OCI-LY7 (cell line): Measurements from ENCODE around the gene SPO11. TPM values are rescaled to one million over a fixed set of nuclear protein-coding genes. Genes with fewer than 3 reads are reported as not detected.

ENCODE experiments used
- BruUV-seq: library from RNA; stranded (reverse); fragments of 400-500 nt; replicated peaks from 2 replicates; lab custom pipeline; 2021; lab: Mats Ljungman, UMichigan
- CTCF ChIA-PET: fragments of 300-600 bp; sonication (Branson Sonifier 250); formaldehyde crosslinking; loops from one replicate; lab custom pipeline; 2022; ENCODE audit warnings: antibody characterized with exemption; ENCODE audit not compliant: unreplicated experiment; lab: Charles Lee
- POLR2A ChIA-PET: fragments of 300-600 bp; sonication (Branson Sonifier 250); formaldehyde crosslinking; loops from one replicate; lab custom pipeline; 2022; ENCODE audit warnings: antibody characterized with exemption; lab: Charles Lee
- DNase-seq: peaks from one replicate; pipeline ENCODE4 v3.0.0-alpha.2; 2015; ENCODE audit warnings: low spot score
- H2AFZ ChIP-seq: fragments of 200-600 bp; sonication (generic), shearing (Covaris generic); 2 replicates; pipeline ENCODE4 v1.6.1; 2014; ENCODE audit warnings: mild to moderate bottlenecking, antibody characterized with exemption, low read length, moderate library complexity
- H3K27ac ChIP-seq: fragments of 200-600 bp; sonication (generic); 2 replicates; pipeline ENCODE4 v1.5.1; 2014; ENCODE audit warnings: mixed run types, low read depth, mild to moderate bottlenecking, moderate library complexity, low read length, inconsistent platforms; ENCODE audit not compliant: poor library complexity, severe bottlenecking
- H3K36me3 ChIP-seq: fragments of 200-600 bp; sonication (generic); 2 replicates; pipeline ENCODE4 v1.6.1; 2014; ENCODE audit warnings: mild to moderate bottlenecking, antibody characterized with exemption, low read length, moderate library complexity, mixed read lengths; ENCODE audit not compliant: insufficient read depth
- H3K4me1 ChIP-seq: fragments of 200-600 bp; sonication (generic); 2 replicates; pipeline ENCODE4 v1.5.1; 2014; ENCODE audit warnings: mild to moderate bottlenecking, low read length; ENCODE audit not compliant: insufficient read depth, poor library complexity, severe bottlenecking
- H3K4me2 ChIP-seq: fragments of 200-600 bp; sonication (generic); 2 replicates; pipeline ENCODE4 v1.6.1; 2014; ENCODE audit warnings: mild to moderate bottlenecking, low read length
- H3K4me3 ChIP-seq: fragments of 200-600 bp; sonication (generic); 2 replicates; pipeline ENCODE4 v1.5.1; 2014; ENCODE audit warnings: mild to moderate bottlenecking, low read depth, low read length; ENCODE audit not compliant: poor library complexity, severe bottlenecking
- H3K79me2 ChIP-seq: fragments of 200-600 bp; sonication (generic); 2 replicates; pipeline ENCODE4 v1.6.1; 2016; ENCODE audit warnings: low read depth, mild to moderate bottlenecking, low read length, moderate library complexity, mixed read lengths; ENCODE audit not compliant: insufficient read depth
- H3K9me2 ChIP-seq: fragments of 200-600 bp; sonication (generic); 2 replicates; pipeline ENCODE4 v1.6.1; 2016; ENCODE audit warnings: mild to moderate bottlenecking, low read length, mixed read lengths; ENCODE audit not compliant: insufficient read depth
- H3K9me3 ChIP-seq: fragments of 200-600 bp; sonication (generic); 2 replicates; pipeline ENCODE4 v1.6.1; 2014; ENCODE audit warnings: mild to moderate bottlenecking, mixed run types, low read length, mixed read lengths
- H4K20me1 ChIP-seq: fragments of 200-600 bp; sonication (generic); 2 replicates; pipeline ENCODE4 v1.6.1; 2014; ENCODE audit warnings: mild to moderate bottlenecking, antibody characterized with exemption, low read length, moderate library complexity, mixed read lengths; ENCODE audit not compliant: insufficient read depth
- CTCF ChIP-seq: fragments of 200-600 bp; sonication (generic); conservative IDR thresholded peaks from 2 replicates; pipeline ENCODE4 v1.5.1; 2014; ENCODE audit warnings: mild to moderate bottlenecking, antibody characterized with exemption, low read length, moderate library complexity, mixed read lengths
- EZH2phosphoT487 ChIP-seq: fragments of 200-600 bp; sonication (generic); IDR thresholded peaks from 2 replicates; pipeline ENCODE4 v1.6.1; 2018; ENCODE audit warnings: low read depth, borderline replicate concordance, mild to moderate bottlenecking, mixed run types, antibody characterized with exemption, low read length, moderate library complexity, mixed read lengths
- intact Hi-C: fragments of 100-400 bp; cut with micrococcal nuclease; formaldehyde crosslinking; loops from one replicate; pipeline ENCODE4 v1.10.0; 2022; ENCODE audit not compliant: unreplicated experiment
- total RNA-seq, 2 experiments: library from RNA; depleted of rRNA in 1 of 2; stranded (reverse); fragments of >200 nt in 1 of 2; shearing (Covaris generic) in 1 of 2; gene quantifications; 2 replicates each; pipeline ENCODE4 v1.2.3, GENCODE V29; 2014 to 2022

Gene SPO11
- total RNA-seq, 2 experiments from 2014 or later: not detected

DNA sequence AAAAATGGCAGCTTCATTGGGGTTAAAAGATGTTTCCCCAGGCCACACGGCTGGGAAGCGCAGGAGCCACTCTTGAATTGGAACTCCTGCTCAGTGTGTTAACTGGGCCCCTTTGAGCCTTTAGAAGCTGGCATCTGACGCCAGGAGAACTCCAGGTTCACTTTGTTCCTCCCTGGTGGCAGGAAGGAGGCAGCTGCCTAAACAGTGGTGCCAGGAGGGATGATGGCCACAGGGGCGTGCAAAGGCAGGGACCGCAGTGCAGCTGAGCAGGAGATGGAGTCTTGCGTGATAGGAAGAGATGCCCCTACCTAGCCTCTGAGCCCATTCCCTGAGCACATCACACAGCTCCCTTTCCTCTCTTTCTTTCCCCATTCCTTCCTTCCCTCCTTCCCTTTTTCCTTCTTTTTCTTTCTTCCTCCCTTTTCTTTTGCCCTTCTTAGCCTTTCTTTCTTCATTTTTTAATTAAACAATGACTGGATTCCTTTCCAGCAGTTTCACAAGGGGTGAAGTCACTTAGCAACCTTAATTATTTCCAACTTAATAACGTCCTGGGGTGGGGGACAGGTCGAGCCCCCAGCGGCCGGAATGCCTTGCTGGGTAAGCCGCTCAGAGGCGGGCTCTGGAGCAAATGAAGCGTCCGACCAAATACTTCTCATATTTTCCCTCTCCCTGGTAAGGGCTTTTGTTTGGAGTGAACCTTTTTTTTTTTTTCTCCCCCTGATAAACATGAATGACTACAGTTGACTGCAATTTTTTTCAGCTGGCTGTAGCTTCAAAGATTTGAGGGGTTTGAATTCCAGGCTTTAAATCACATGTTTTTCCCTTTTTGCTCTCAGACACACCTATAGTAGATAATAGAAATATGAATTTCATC lies 42.4 kb upstream of the SPO11 start:
- no peaks in the 10 kb centered on the region for H3K9me2 ChIP-seq
- no TSS peak for BruUV-seq
- DNase-seq: no peak
- peaks cover 96% of the 10 kb centered on the region for H3K4me1 ChIP-seq
- ChIA-PET CTCF (no interaction called here), POLR2A (interaction anchor here (0.6 kb wide), 1 partner anchor 32 kb away, joined by 6 read pairs; no protein-coding TSS in a partner anchor)
- intact Hi-C loops: no loop called here
- H3K4me3 ChIP-seq: no peak overlapping the region
- H3K36me3 ChIP-seq: no peaks in the 10 kb centered on the region
- H3K9me3 ChIP-seq: no peaks in the 10 kb centered on the region
- no peaks in the 10 kb centered on the region for H3K79me2 ChIP-seq
- no peak overlapping the region for H3K27ac ChIP-seq
- no peaks in the 10 kb centered on the region for H4K20me1 ChIP-seq
- TF ChIP-seq EZH2phosphoT487: no peak
- no peak overlapping the region for H3K4me2 ChIP-seq
- no peak overlapping the region for H2AFZ ChIP-seq

GRCh38 chr20:57287901-57288300 lies 41.7 kb upstream of the SPO11 start:
- Histone ChIP-seq H3K4me3 (no peak overlapping the region), H3K79me2 (no peaks in the 10 kb centered on the region), H3K9me2 (no peaks in the 10 kb centered on the region), H3K36me3 (no peaks in the 10 kb centered on the region), H3K9me3 (no peaks in the 10 kb centered on the region), H2AFZ (no peak overlapping the region), H3K4me2 (no peak overlapping the region), H3K4me1 (peaks cover 96% of the 10 kb centered on the region), H4K20me1 (no peaks in the 10 kb centered on the region), H3K27ac (no peak overlapping the region)
- intact Hi-C loops: no loop called here
- ChIA-PET POLR2A (no interaction called here), CTCF (no interaction called here)
- no TSS peak for BruUV-seq
- DNase-seq: no peak
- TF ChIP-seq CTCF: no peak
- no peak for TF ChIP-seq EZH2phosphoT487

DNA sequence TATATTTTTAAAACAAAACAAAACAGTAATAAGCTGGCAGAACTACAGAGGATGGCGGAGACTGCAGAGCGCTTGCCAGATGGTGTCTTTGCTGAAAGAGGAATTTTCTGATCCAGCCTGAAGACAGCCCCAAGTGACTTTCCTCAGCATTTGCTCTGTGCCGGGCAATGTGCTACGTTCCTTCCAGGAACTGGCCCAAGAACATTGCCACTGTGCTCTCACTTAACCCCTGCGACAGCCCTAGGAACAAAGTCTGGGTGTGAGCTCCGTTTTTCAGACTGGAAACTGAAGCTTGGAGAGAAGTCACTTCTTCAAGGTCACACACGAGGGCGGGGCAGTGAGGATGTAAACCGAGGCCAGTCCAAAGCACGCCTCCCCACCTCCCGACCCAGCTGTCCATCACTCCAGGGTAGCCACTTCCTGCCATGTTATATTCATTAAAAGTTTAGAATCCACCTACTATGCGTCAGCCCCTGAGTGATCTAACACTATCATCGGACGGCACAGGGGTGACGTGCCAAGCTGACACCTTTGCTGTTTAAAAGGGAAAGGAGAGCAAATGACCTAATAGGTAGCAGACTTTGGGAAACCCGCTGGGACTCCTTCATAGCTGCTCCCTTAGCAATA lies 40.8 kb upstream of the SPO11 start:
- CTCF ChIA-PET: no interaction called here
- H2AFZ ChIP-seq: no peak overlapping the region
- H3K4me3 ChIP-seq: no peak overlapping the region
- H3K4me2 ChIP-seq: peak overlapping the region; percentile 25; the same call in 1 of the 2 replicates
- H3K4me1 ChIP-seq: peaks cover 89% of the 10 kb centered on the region
- TF ChIP-seq EZH2phosphoT487 (no peak), CTCF (no peak)
- intact Hi-C loops: no loop called here
- H3K36me3 ChIP-seq: no peaks in the 10 kb centered on the region
- no peaks in the 10 kb centered on the region for H3K9me3 ChIP-seq
- POLR2A ChIA-PET: no interaction called here
- H3K27ac ChIP-seq: no peak overlapping the region
- H3K79me2 ChIP-seq: no peaks in the 10 kb centered on the region
- H4K20me1 ChIP-seq: no peaks in the 10 kb centered on the region
- no peaks in the 10 kb centered on the region for H3K9me2 ChIP-seq
- BruUV-seq: no TSS peak
- DNase-seq: no peak
